ENCODE results near the gene KATNAL1. TPM values are rescaled to one million over a fixed set of nuclear protein-coding genes. Genes with fewer than 3 reads are reported as not detected.
A peak's percentile ranks its signal among the peaks of the same experiment; 100 is the strongest.

KATNAL1 gene
- total RNA-seq, 1 experiment from 2014 or later: 5.1 TPM

- CTCF ChIA-PET: no interaction called here
- no peaks in the 10 kb centered on the region for H3K9me3 Mint-ChIP-seq (ENCODE audit: low read depth, unreplicated experiment)
- TF ChIP-seq CTCF (IDR thresholded peaks at IDR 0.05; ENCODE audit: unreplicated experiment): peak; percentile 31
- peak; percentile 55 for DNase-seq
- intact Hi-C loops (cut with micrococcal nuclease; ENCODE audit: unreplicated experiment): no loop called here
- H3K27ac Mint-ChIP-seq (ENCODE audit: unreplicated experiment): no peak overlapping the region
- no peak overlapping the region for H3K4me3 Mint-ChIP-seq (ENCODE audit: low read depth, unreplicated experiment)
- H3K36me3 Mint-ChIP-seq (ENCODE audit: insufficient read depth, unreplicated experiment): no peaks in the 10 kb centered on the region
- no peaks in the 10 kb centered on the region for H3K27me3 Mint-ChIP-seq (ENCODE audit: unreplicated experiment)
- BruUV-seq (replicated peaks): no TSS peak
- H3K4me1 Mint-ChIP-seq (ENCODE audit: low read depth, unreplicated experiment): peaks cover 26% of the 10 kb centered on the region
These were observed 27.5 kb upstream of the KATNAL1 start for GRCh38 chr13:30334663-30335386.

GRCh38 chr13:30333616-30334015 lies 26.3 kb upstream of the KATNAL1 start:
- H3K4me1 Mint-ChIP-seq (ENCODE audit: low read depth, unreplicated experiment): peaks cover 24% of the 10 kb centered on the region
- no peak overlapping the region for H3K4me3 Mint-ChIP-seq (ENCODE audit: low read depth, unreplicated experiment)
- H3K27ac Mint-ChIP-seq (ENCODE audit: unreplicated experiment): no peak overlapping the region
- no TSS peak for BruUV-seq (replicated peaks)
- intact Hi-C loops (cut with micrococcal nuclease; ENCODE audit: unreplicated experiment): no loop called here
- H3K27me3 Mint-ChIP-seq (ENCODE audit: unreplicated experiment): no peaks in the 10 kb centered on the region
- CTCF ChIA-PET: no interaction called here
- H3K9me3 Mint-ChIP-seq (ENCODE audit: low read depth, unreplicated experiment): no peaks in the 10 kb centered on the region
- TF ChIP-seq CTCF (IDR thresholded peaks at IDR 0.05; ENCODE audit: unreplicated experiment): no peak
- no peak for DNase-seq
- no peaks in the 10 kb centered on the region for H3K36me3 Mint-ChIP-seq (ENCODE audit: insufficient read depth, unreplicated experiment)

GRCh38 chr13:30332456-30333143 lies 25.2 kb upstream of the KATNAL1 start:
- Mint-ChIP-seq H3K4me1 (ENCODE audit: low read depth, unreplicated experiment) (peaks cover 17% of the 10 kb centered on the region), H3K4me3 (ENCODE audit: low read depth, unreplicated experiment) (no peak overlapping the region), H3K27me3 (ENCODE audit: unreplicated experiment) (no peaks in the 10 kb centered on the region), H3K9me3 (ENCODE audit: low read depth, unreplicated experiment) (no peaks in the 10 kb centered on the region), H3K36me3 (ENCODE audit: insufficient read depth, unreplicated experiment) (no peaks in the 10 kb centered on the region), H3K27ac (ENCODE audit: unreplicated experiment) (no peak overlapping the region)
- CTCF ChIA-PET: interaction anchor here (1.0 to 1.4 kb wide), 2 partner anchors 10 to 133 kb away, joined by 3 to 4 read pairs; partner anchors contain the start of gene HMGB1
- no peak for TF ChIP-seq CTCF (IDR thresholded peaks at IDR 0.05; ENCODE audit: unreplicated experiment)
- no TSS peak for BruUV-seq (replicated peaks)
- intact Hi-C loops (cut with micrococcal nuclease; ENCODE audit: unreplicated experiment): no loop called here
- no peak for DNase-seq

GRCh38 chr13:30331331-30331771 lies 24.0 kb upstream of the KATNAL1 start:
- intact Hi-C loops (cut with micrococcal nuclease; ENCODE audit: unreplicated experiment): no loop called here
- H3K9me3 Mint-ChIP-seq (ENCODE audit: low read depth, unreplicated experiment): no peaks in the 10 kb centered on the region

More at GRCh38 chr13:30331331-30331771, 24.0 kb upstream of the KATNAL1 start:
- no peak for TF ChIP-seq CTCF (IDR thresholded peaks at IDR 0.05; ENCODE audit: unreplicated experiment)
- no peak for DNase-seq
- Mint-ChIP-seq H3K36me3 (ENCODE audit: insufficient read depth, unreplicated experiment) (no peaks in the 10 kb centered on the region), H3K27ac (ENCODE audit: unreplicated experiment) (no peak overlapping the region), H3K4me1 (ENCODE audit: low read depth, unreplicated experiment) (peaks cover 17% of the 10 kb centered on the region), H3K4me3 (ENCODE audit: low read depth, unreplicated experiment) (no peak overlapping the region), H3K27me3 (ENCODE audit: unreplicated experiment) (no peaks in the 10 kb centered on the region)
- no TSS peak for BruUV-seq (replicated peaks)
- CTCF ChIA-PET: no interaction called here
